GM18909 (cell line): ENCODE measurements around the gene SLIT2.

Source experiments
- ATAC-seq: cut with Tn5 transposase; IDR thresholded peaks from one replicate; pipeline ENCODE4 v1.9.1; 2021; ENCODE audit warnings: mild to moderate bottlenecking; ENCODE audit not compliant: unreplicated experiment, poor library complexity

Gene SLIT2

DNA sequence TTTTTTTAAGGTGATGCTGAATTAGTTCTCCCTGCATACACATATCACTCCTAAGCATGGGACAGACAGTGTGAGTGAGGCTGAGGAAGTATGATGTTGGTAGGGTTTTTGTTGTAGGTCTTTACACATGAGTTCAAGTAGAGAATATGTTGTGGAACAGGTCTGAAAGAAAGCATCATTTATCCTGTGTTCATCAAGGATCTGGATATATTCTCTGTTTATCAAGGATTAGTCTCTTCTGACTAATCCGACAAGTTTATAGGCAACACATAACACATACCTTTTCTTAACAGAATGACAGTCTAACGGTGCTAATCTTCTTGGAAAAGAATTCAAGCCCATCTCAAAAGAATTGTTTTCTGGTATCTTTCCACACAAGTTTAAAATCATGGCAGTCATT lies 10.5 kb downstream of the SLIT2 start:
- ATAC-seq, result no peak

DNA sequence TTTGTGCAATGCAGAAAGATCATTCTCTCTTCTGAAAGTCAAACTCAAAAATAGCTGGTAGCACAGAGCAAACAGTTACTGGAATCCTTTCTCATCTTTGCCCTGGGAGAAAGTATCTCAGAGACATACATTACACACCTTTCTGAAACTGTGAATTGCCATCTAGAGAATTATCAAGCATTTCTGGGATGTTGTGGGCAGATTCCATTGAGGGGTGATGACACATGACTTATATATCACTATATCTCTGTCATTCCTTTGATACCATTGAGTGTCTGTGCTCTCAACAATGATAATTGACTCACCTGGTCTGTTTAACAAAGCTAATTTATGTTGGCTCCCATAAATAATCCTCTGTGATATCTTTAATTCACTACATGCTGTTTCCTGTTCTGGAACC lies 13.0 kb downstream of the SLIT2 start:
- ATAC-seq, result no peak

DNA sequence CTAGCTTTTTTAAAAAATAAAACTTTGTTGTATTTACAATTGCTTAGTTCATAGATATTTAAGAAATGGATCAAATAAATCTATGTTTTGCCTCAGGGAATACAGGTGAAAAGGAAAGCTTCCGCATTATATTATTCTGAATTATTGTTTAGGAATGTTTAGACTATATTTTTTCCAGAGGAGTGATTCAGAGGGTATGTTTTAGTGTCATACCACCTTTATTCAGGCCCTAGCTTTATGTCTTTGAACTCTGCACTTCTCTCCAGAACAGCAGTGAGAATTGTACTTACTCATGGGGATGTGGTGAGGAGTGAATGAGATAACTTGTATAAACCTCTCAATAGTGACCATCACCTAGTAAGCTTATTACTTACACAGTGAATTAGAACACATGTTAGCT lies 14.0 kb downstream of the SLIT2 start:
- no peak for ATAC-seq

DNA sequence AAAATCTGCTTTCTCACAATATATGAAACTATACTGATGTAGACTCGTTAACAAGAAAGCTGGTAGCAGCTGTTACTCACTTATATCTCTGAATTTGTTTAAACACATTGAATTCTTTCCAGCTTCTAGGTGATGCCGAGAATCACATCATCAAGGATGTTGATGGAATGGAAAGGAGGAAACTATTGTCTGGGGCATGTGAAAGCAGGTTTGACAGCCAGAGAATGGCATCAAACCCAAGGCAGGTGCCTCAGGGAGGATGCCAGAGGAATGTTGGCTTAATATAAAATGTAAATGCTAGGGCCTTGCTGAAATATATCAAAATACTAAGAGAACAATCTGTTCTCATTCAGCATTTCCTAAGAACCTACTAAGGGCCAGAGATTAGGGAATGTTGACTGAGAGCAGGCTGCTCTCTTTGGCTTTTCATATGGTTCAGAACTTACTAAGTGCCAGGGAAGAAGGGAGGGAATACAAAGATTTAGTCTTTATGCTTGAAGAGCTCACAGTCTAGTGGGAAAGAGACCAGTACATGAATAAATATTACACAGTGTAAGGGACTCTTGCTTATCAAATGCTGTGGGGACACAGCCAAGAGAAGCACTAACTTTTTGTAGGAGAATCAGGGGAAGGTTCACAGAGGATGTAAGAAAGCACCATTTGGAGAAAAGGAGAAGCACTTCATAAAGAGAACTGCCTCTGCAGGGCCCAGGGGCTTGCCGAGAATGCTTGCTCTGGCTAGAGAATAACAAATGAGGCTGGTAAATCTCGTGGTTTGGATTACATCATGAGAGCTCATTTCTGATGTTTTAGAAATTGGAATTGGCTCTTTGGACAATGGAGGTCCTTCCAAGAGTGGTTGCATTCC lies 14.7 kb downstream of the SLIT2 start:
- no peak for ATAC-seq

DNA sequence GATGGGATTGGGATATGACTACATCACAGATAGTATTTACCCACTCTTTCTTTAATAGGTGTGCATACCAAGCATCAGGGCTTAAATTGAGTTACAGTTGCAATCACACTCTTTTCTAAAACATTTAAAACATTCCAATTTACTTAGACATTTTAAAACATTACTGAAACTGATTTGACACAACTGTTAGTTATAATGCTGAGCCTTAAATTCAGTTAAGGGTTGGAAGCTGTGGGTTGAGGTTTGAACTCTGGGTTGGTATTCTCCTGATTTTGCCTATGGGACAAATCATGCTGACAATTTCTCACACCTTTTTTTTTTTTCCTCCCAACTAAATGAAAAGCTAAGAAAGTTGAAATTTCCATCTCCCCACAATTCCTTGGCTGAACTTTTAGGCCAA lies 16.3 kb downstream of the SLIT2 start:
- ATAC-seq, result no peak

DNA sequence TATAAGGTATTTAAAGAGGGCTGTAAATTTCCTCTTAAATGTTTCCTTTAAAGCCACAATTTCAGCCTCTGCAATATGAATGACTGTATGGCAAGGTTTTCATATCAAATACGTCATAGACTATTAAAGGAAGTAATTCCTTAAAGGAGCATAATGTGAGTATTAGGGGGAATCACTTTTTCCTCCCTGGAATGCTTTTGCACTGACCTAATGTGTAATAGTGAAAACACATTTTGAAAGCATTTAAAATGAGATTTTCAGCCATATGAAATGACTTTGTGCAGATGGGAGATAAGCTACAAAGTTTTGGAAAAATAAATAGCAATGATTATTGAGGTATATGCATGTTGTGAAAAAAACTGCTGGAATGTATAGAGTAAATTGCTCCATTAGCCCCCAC lies 17.6 kb downstream of the SLIT2 start:
- ATAC-seq, result no peak

DNA sequence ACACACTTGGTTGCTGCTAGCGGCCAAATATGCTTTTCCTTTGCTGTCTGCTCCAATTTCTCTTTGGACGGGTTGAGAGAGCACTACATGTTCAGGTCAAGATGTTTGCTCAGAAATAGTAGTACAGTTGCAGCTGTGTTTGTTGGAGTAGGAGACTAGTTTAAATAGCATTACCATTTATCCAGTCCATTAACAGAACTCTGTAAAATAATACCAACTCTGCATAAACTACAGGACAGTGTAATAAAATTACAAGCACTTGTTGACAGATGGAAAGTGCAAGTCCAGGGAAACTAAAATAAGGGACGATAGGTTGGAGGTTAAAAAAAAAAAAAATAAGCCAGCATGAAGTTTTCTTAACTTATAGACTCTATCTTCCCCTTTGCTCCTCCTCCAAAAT lies 20.2 kb downstream of the SLIT2 start:
- ATAC-seq, result no peak

DNA sequence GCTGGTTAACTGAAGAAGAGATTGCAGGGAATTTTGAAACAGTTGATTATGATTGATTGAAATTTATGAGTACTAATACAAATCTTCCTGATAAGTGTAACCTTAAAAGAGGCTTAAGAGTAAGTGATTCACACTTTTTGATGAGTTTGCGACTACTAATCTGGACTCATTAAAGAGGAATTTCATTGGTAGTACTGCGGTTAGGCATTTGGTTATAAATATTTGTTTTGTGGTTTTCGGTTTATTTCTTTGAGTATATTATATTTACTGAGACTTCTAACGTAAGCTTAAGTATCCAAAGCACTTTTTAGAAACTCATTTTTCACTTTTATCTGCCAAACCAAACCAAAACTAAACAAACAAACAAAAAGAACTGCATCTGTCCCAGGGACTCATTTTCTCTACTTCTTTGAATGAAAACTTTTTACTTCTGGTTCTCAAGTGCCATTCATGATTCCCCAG lies 20.7 kb downstream of the SLIT2 start:
- no peak for ATAC-seq

DNA sequence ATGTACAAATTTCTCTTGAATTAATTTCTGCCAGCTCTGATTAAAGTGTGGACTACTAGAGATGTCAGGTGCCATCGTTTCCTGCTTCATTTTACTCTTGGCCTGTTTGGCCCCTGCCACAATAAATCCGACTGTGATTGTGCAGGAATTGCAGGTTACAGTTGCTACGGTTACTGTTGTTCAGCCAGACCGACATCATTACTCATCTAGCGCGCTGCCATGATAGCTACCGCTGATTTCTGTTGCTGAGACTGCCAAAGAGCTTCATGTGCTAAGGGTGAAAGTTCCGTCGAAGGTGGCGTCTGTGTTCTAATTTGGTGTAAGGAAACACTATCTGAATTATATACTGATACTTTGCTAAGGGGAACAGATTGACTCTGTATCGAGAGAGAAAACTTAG lies 22.1 kb downstream of the SLIT2 start:
- no peak for ATAC-seq

DNA sequence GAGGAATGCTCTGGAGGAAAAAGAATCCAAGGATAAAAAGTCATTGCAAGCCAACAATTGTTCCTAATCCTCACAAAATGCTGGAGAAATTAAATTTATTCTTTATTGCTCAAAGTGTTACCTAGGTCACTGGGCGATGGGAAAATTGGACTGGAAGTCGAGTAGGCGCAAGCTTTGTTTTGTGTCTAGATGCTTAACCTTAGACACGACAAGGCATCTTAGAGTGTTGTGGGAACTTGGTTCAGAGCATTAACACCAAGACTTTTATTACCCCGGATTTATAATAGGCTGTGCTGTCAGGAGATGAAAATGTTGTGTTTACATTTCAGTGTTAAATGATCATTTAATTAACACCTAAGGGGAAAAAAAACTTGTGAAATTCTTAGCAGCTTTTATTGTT lies 25.1 kb downstream of the SLIT2 start:
- no peak for ATAC-seq

DNA sequence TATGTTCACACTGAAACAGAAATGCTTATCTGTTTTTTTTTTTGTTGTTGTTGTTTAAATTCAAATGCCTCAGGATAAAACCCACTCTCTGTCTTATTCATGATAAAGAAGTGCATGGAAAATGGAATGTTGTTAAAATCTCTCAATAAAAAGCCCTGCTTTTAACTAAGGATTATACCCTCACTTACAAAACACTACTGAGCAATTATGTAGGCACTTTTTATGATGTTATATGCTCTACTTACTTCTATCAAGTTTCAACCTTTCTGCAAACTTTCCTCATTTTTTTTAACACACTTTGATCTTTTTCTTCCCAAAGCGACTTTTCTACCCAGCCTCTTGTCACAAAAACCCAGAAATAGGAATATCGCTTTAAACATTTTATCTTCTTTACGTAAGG lies 26.5 kb downstream of the SLIT2 start:
- ATAC-seq, result no peak

DNA sequence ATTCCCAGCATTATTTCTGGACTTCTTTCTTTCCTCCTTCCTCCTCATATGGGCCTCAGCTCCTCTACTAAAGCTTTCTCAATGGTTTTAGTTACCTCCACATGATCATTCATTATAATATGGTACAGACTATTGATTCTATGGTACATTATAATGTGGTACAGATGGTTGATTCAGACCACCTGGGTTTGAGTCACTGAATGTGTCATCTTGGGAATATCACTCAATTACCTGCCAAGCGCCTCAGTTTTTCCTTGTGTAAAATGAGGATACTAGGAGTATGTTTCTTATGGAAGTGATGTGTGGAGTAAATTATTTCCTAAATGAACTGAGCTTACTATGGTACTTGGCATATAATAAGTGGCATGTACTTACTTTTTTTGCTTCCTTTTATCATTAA lies 27.7 kb downstream of the SLIT2 start:
- no peak for ATAC-seq

DNA sequence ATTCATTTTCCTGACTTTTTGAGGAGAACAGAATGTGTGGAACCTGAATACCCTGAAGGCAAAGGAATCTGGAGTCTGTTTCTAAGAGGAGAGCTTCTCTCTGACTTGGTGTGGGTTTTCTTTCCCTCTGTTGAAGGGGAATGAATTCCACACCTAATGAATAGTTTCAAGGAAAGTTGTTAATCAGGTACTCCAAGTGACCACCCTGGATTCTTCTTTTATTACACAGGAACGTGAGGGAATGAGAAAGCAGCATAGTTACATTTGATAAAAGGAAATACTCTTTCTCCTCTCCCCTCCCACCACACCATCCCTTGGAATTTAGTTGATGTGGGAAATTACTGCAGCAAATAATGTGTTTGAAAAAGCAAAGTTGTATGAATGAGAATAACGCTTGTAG lies 29.7 kb downstream of the SLIT2 start:
- no peak for ATAC-seq

DNA sequence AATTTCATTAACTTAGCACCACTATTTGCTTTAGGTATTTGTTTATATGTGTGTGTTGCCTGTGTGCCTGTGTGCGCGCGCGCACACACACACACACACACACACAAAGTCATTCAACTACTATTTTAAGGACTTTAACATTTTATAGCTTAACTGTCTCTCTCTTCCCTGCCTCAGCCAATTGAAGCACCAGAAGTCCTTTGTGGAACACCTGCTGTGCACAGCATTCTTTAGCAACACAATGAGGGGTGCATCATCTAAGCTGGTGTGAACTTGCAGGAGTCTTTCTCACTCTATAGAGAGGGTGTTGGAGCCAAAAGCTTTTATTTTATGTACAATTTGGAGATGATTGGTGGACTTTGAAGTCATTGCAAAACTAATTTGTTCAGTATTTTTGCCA lies 31.3 kb downstream of the SLIT2 start:
- no peak for ATAC-seq

DNA sequence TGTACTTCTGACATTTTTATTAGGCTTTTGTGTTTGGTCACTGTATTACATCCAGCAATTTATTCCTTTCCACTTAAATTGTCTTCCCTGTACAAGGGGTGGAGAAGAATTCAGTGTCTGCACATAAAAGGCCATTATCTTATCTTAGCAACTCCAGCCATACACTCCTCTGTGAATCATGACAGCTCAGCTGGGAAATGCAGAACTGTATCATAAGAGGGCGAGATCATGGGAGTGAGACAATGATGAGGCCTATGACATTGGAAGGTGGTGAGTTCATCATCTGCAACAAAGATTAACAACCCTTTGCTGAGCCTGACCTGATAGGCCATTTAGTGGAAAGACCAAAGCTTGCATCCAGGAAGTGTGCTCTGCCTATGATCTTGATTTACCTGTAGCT lies 33.3 kb downstream of the SLIT2 start:
- ATAC-seq, result no peak

DNA sequence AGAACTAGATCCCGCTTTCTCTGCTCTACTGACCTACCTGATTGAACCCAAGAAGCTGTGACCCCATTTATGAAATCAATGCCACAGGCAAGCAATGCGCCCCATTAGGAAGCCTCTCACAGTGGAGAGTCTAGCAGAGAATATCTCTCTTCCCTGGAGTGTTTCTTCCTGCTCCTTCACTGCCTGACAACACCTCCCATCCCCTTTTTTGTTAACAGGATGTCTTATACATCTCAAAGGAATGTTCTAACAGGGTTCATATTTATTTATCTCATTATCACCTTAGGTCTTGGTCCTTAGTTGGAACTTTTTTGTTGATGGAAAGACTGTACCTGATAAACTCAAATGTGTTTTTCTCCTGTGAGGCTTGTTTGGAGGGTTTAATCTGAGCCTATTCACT lies 35.5 kb downstream of the SLIT2 start:
- no peak for ATAC-seq

DNA sequence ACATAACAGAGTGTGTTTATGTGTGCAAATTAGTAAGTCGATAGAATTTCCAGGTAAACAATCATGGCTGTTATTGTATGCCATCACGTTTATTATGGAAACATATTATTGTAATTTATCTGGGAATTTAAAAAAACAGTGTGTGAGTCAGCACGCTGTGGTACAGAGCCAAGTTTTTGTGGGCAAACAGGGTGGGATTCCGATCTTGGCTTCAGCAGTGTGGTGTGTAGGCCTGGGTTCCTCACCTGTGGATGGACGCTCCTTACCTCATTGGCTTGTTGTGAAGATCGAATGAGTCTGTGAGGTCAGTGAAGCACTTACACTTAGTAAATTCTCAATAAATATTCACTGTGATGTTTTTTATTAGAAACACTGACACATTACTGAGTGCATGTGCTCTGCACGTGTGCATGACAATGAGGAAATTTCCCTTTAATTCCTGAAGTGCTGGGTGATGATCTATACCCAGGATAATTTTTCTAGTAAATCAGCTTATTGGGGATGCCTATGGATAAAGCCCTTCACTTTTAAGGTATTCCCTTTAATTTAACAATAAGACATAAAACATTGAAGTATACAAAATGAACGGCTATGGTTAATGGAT lies 36.4 kb downstream of the SLIT2 start:
- no peak for ATAC-seq

DNA sequence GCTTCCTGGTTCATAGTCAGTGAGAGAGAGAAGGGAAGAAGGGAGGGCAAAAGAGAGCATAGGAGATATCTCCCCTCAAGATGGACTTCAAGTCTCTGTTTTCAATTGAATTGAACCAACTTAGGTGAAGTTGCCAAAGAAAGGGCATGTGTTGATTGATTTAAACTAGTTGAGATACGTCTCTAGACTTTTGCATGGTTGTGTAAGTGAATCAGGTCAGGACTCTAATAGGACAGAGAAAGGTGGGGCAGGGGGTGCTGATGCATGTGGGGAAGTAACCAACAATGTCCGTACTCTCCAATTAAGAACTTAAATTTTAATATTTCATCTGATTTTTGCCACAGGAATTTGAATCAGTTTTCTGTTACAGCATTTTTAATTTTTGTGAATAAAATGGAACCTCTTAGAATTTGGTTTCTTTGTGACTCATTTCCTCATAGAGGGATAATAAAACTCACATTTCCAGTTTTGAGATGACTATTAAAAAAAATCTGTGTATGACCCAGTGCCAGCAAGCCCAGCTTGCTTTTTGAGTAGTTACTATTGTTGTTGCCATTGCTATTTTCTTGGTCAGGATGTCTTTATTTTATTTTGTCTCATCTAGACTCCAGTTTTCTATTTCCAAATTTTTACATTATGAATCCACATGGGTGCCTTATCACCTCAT lies 37.3 kb downstream of the SLIT2 start:
- ATAC-seq, result no peak

DNA sequence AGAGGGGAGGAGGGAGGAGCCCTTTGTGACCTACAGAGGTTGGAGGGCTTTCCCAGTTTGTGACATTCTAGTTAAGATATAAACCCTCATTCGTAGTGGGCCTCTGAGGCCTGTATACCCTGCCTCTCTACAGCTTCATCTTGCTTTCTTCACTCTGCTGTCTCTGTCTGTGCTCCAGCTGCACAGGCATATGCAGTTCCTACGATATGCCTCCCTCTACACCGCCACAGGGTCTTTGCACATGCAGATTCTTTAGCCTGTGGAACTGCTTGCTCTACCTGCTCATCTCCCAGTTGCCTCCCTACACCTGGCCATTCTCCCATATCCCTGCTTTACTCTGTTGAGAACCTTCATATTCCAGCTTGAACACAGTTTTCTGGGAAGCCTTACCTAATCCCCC lies 38.1 kb downstream of the SLIT2 start:
- ATAC-seq, result no peak

DNA sequence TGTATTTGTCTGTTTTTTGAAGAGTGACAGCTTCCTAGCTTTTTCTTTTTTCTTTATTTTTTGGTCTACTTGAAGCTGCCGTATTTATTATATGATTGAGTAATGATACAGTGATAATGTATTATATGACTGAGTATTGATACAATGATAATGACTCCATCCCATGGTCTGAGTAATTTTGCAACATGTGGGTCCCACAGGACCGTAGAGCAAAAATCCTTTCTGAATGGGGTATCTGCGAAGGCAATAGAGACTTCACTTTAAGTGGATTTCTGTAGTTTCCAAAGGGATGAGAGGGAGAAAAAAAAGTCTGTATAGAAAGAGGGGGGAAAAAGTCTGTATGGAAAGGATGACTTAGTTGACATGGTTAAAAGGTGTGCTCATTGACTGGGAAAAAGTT lies 41.0 kb downstream of the SLIT2 start:
- ATAC-seq, result no peak

DNA sequence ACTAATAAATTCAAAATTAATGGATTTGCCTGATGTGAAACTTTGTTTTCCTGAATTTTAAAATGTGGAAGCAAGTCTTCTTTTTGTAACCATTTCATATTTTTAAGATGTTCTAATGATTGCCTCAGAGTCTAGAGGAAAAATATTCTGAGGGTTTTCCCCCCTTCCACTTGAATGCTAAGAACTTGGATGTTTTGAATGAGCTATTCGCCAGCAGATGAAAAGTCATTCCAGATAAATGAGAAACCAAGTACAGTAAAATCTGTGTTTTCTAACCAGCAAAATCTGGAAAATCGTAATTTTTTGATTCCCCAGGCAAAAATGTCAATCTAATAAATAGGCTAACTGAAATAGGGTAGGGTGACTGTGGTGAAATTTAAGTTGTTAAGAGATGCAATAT lies 45.6 kb downstream of the SLIT2 start:
- no peak for ATAC-seq

DNA sequence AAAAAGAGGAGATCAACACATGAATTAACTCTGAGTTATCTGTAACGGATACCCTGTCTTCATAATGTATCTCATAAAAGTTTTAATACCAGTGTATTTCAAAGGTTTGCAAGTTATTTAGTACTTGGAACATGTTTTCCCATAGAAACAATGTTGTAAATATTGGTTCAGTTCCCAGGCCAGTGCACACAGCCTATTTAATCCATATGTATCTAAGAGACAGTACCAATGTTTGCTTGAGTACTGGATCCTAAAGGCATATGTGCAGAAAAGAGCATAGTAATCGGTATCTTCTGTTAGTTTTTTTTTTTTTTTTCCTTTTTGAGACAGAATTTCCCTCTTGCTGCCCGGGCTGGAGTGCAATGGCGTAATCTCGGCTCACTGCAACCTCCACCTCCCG lies 46.1 kb downstream of the SLIT2 start:
- ATAC-seq, result no peak
